Amniotic stem cell (primary cell): ENCODE results near the gene DGKZ.

ENCODE experiments used
- DNase-seq: peaks from one replicate; lab custom pipeline; 2025; lab: John Stamatoyannopoulos, UW

The DGKZ gene

GRCh38 chr11:46393759-46394158 lies 46.5 kb downstream of the DGKZ start:
- DNase-seq = no peak

- no peak for DNase-seq
Observed at GRCh38 chr11:46397526-46397925, 50.3 kb downstream of the DGKZ start.

GRCh38 chr11:46402957-46403902 lies 56.0 kb downstream of the DGKZ start:
- no peak for DNase-seq

GRCh38 chr11:46404476-46405017 lies 57.3 kb downstream of the DGKZ start:
- DNase-seq = no peak

- no peak for DNase-seq
Observed at GRCh38 chr11:46407635-46408034, 60.4 kb downstream of the DGKZ start.

GRCh38 chr11:46408407-46408986 lies 61.2 kb downstream of the DGKZ start:
- no peak for DNase-seq

- DNase-seq = no peak
Observed at GRCh38 chr11:46410021-46410420, 62.8 kb downstream of the DGKZ start.

GRCh38 chr11:46413760-46414465 lies 66.7 kb downstream of the DGKZ start:
- DNase-seq = no peak

GRCh38 chr11:46414466-46414796 lies 67.2 kb downstream of the DGKZ start:
- no peak for DNase-seq

- DNase-seq = no peak
Observed at GRCh38 chr11:46414879-46415278, 67.6 kb downstream of the DGKZ start.

- no peak for DNase-seq
Observed at GRCh38 chr11:46417711-46418110, 70.4 kb downstream of the DGKZ start.

- no peak for DNase-seq
Observed at GRCh38 chr11:46418751-46419150, 71.5 kb downstream of the DGKZ start.

- DNase-seq = no peak
Observed at GRCh38 chr11:46420513-46420912, 73.2 kb downstream of the DGKZ start.

- DNase-seq = no peak
Observed at GRCh38 chr11:46421257-46421880, 74.1 kb downstream of the DGKZ start.

- DNase-seq = no peak
Observed at GRCh38 chr11:46422588-46422987, 75.3 kb downstream of the DGKZ start.

- no peak for DNase-seq
Observed at GRCh38 chr11:46426233-46426991, 79.1 kb downstream of the DGKZ start.

GRCh38 chr11:46427364-46427763 lies 80.1 kb downstream of the DGKZ start:
- no peak for DNase-seq

GRCh38 chr11:46429717-46430116 lies 82.5 kb downstream of the DGKZ start:
- no peak for DNase-seq
